ENCODE results near the gene EIF2S3.
"Not testable (repeated sequence)": the region's sequence is repeated elsewhere in the genome, so short reads cannot be mapped to it uniquely, and the experiment has no call there.

Gene EIF2S3

DNA sequence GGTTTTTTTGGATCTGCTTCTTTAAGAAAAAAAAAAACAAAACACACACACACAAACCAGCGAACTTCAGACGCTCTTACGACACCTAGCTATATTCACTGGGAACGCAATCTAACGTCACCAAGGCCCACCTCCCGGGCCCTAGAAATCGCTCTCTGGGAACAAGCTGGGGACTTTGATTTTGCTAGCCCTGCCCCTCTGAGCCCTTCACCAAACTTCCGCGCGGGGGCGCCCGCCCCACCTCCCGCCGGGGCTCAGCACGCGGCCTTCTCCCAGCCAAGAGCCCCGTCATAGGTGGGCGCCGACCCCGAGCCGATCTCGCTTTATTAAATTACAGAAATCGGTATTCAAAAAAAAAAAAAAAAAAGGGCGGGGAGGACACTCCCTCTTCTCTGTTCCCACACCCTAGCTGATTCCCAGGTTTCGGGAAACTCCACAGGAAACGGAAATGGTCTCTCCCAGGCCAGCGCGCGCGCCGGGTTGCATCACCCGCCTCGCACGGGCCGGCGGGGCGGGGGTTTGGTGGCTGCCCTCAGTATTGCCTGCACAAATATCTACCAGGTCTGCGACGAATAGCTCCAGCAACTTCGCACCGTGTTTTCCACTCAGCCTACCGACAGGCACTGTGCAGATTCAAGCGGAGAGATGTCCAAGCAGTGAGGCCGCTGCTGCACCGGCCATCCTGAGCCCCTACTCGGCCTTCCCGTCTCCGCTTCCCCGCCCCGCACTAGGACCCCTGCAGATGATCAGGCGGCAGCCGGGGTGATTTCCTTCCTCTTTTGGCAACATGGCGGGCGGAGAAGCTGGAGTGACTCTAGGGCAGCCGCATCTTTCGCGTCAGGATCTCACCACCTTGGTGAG lies at the start of gene EIF2S3:
EIF2S3 (plus strand) TSS at position 775 of the 861 bp plus-strand sequence; CDS start at position 788, 13 bp downstream.
- FAIRE-seq: peak; percentile 93

GRCh38 chrX:24005028-24005427 lies 49.7 kb upstream of the EIF2S3 start:
- no peak for FAIRE-seq

DNA sequence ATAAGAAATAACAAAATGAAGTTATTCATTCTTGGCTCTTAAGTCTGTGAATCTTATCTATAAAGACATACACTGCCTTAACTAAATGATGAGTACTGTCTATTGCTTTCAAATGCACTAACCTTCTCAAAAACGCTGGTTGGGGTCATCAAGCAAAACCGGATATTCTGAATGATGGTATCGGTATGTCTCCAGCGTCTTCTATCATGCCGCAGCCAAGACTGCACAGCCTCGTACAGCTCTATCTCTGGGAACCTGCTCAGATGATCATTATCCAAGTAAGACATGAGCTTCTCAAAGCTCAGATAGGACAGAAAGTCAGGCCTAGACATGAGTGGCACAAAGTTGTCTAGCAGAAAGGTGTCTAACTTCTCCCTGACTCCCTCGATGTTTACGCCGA lies 48.9 kb upstream of the EIF2S3 start:
- FAIRE-seq: no peak

GRCh38 chrX:24012266-24012665 lies 42.5 kb upstream of the EIF2S3 start:
- FAIRE-seq: no peak

DNA sequence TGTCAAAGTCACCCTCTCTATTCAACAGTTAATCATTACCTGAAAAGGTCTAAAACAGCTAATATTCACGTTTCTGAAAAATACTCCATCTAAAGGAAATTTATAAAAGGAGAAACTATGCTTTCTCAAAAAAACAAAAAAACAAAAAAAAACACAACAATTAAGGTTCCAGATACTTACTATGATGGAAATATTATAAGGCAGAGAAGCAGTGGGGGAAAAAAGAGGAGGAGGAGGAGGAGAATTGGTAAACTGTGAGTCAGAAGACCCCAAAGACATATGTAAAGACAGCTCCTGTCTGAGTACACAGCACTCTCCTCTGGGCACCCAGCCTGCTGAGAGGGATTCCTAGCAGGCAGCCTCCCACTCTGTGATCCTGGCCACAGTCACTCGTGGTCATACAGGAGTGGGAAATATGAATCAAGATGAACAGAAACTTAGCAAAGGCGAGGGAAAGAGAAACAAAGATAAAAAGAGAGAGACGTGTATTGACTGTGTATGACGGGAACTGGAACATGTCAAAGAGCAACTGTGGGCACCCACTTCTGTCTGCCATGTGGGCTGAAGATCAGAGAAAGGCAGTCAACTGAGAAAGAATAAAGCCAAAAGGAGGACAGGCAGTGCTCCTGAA lies 40.3 kb upstream of the EIF2S3 start:
- no peak for FAIRE-seq

DNA sequence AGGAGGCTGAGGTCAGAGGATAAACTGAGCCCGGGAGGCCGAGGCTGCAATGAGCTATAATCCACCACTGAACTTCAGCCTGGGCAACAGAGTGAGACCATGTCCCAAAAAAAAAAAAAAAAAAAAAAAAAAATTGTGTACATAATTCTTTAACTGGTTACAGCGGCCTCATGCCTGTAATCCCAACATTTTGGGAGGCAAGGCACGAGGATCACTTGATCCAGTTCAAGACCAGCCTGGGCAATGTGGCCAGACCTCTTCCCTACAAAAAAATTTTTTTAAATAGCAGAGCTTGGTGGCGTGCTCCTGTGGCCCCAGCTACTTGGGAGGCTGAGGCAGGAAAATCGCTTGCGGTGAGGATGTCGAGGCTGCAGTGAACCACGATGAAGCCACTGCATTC lies 37.1 kb upstream of the EIF2S3 start:
- FAIRE-seq: no peak

DNA sequence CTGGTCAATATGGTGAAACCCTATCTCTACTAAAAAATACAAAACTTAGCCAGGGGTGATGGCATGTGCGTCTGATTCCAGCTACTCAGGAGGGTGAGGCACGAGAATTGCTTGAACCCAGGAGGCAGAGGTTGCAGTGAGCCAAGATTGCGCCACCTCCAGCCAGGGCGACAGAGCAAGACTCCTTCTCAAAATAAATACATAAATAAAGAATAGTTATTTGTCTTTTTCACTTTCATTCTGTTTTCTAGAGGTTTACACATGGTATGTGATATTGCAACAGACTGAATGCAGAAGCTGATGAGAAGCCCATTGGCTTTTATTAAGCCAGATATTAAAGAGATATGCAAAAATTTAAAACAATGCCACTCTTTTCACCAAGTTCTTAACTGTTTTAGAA lies 35.9 kb upstream of the EIF2S3 start:
- no peak for FAIRE-seq

DNA sequence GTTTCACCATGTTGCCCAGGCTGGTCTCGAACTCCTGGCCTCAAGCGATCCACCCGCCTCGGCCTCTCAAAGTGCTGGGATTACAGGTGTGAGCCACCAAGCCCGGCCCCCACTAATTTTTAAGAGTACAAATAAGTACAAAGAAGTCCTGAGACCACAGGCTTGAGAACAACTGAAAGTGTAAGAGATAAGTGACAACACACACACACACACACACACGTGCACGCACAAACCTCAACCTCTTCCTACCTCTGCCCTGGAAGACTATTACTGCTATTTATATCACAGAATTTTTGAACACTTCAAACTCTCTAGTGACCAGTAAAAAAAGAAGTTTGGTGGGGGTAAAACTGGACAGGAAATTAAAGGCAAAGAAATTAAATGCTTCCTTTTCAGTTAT lies 35.3 kb upstream of the EIF2S3 start:
- FAIRE-seq: no peak

DNA sequence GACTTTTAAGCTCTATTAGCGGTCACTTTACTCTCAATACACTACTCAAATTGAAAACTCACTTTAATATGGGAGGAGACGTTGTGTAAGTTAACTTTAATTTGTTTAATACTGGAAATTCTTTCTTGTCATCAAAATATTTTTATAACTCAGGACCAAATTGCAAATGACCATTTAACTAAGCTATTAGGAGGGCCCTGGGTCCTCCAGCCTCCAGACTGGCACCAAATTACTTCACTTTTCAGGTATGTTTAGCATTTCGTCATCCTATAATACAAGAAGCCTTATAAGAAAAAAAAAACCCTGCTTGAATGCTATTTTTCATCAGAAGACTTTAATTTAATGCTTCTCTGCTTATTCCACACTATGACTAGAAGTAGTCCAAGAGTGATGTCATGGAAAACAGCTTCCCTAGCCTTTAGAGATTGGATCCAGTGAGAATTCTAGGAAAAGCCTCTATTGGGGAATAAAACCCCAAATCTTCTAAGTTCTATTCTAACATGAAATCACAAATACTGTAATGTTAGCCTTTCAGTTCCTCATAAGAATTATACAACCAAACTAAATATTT lies 34.4 kb upstream of the EIF2S3 start:
- FAIRE-seq: no peak

DNA sequence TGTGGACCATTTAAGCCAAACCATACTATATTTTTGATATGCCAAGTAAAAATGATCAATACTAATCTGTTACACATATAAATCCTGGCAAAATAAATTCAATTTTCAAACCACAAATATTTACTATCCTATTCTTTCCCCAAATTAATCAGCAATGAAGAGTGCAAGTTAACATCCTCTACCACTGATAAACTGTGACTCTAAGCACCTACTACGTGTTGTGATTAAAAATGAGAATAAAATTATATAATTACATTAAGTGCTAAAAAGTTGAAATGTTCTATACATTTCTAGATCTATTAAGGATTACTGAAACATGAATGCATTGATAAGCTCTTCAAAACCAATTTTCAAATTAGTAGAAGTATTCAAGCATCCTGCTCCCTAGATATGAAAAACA lies 31.2 kb upstream of the EIF2S3 start:
- no peak for FAIRE-seq

DNA sequence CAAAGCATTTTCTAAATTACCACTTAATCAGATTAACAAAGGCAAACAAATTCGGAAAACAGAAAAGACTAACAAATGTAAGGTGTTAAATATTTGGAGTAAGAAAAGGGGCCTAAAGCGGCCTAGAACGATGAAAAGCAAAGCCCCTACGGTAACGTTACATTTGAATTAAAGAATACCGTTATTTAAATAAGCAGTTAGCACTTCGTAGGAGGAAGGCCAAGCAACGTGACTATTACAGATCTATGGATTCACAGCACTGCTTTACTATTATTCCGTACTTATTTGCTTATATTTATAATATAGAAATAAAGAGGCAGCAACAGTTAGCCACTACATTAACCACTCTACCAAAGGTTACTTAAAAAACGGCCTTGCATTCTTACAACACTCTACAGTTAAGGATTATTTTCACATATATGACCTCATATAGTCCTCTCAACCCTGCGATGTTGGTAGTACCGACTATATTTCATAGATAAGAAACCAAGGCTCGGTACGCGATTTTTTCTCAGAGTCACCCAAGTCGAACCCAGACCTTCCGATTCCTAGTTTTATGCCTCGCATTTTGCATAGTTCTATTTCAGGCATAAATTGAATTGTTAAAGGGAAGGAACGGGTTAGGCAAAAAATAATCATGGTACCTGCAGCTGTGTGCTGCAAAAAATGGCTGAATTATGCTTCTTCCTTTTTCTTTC lies 30.6 kb upstream of the EIF2S3 start:
- FAIRE-seq: peak; percentile 85

- no peak for FAIRE-seq
Observed at GRCh38 chrX:24024819-24025740, 29.7 kb upstream of the EIF2S3 start.

DNA sequence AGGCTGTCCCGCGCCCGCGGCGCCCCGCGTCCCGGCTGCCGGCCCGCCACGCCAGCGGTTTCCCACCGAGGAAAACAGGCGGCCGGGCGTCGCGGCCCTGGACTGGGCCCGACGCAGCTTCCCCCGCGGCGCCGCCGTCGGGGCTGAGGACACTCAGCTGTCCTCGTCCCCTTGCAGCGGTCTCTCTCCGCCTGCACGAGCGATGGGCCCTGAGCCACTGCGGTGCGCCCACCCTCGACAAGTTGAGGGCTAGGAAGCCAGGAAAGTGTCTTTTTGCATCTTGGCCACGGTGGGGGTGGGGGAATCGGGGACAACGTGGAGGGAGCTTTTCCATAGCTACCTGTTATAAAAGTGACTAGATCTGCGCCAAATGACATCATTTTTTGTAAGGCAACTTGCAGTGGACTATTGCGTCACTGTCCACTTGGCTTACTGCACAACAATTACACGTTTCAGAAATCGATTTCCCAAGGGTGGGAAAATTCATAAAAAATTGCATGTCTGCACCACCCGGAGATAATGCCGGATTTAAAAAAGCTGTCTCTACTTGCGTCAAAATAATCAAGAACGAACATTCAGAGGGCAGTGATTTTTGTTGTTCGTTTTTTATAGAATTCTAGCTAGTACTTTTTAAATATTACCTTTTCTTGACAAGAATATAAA lies 28.9 kb upstream of the EIF2S3 start:
- no peak for FAIRE-seq

DNA sequence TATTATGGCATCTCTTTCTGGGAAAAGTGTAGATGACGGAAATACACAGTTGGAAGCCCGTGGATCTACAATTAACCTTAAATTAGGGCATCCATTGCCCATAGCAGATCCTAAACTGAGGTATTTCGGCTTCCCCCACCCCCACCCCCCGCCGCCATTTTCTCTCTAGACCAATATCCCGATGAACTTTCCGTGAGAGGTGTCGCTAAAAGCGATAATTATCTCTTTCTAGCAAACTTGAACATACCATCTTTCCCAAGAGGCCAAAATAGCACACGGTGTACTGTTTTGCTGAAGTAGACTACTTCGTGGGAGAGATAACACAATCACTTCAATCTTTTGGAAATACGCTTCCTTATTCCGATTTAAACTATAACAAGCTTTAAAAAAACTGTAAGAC lies 28.3 kb upstream of the EIF2S3 start:
- peak; percentile 48 for FAIRE-seq

GRCh38 chrX:24027086-24027485 lies 27.7 kb upstream of the EIF2S3 start, which contains the start of gene KLHL15:
KLHL15 (minus strand) TSS chrX:24027186; CDS start chrX:24006693, 20,493 bp downstream.
- no peak for FAIRE-seq

DNA sequence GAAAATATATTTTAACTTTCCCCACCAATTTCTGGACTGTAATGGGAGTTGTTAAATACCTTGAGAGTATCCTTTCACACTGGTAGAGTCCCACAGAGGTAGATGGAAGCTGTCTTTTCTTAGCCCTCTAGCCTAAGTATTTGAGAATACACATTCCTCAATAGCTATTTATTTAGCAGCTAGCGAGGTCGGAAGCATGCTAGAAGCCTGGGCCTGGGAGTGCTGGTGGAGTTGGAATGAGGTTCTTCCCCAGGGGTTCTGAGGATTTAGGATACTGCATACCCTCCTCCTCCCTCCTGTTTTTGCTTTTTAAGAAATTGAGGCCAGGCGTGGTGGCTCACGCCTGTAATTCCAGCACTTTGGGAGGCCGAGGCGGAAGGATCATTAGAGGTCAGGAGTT lies 26.8 kb upstream of the EIF2S3 start:
- FAIRE-seq: peak; percentile 23

DNA sequence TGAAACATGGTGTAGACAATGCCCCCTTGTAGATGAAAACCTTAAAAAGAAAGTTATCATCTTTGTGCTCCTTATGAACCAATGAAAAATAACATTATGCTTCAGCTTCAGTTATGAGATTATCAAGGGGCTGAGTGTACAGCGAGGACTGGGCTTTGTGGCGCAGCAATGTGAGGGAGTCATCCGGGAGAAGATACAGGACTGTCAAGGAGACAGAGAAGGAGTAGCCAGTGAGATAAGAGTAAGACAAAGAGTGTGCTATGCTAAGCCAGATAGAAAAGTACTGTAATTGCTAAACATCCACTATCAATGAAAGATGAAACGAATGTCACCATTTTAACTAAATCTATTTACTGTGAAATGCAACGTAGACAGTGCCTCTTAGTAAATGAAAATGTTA lies 24.2 kb upstream of the EIF2S3 start:
- no peak for FAIRE-seq

DNA sequence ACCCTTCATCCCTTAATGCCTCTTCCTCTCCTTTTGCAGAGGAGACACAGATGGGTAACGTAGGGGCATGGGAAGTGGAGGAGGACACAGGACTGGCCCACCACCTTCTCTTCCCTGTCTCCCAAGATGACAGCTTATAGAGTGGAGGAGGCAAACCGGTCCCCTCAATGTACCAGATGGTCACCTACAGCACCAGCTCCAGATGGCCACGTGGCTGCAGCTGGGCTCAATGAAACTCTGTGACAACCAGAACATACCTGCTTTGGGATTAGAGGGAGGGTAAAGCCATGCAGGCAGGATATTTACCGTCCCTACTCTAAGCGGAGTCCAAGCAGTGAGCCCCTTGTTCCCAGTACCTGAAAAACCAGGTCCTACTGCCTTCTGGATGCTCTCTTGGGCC lies 20.3 kb upstream of the EIF2S3 start:
- FAIRE-seq: no peak

GRCh38 chrX:24037729-24038128 lies 17.0 kb upstream of the EIF2S3 start:
- FAIRE-seq: no peak

DNA sequence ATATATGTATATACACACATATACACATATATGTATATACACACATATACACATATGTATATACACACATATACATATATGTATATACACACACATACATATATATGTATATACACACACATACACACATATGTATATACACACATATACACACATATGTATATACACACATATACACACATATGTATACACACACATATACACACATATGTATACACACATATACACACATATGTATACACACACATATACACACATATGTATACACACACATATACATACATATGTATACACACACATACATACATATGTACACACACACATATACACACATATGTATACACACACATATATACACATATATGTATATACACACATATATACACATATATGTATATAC lies 8.7 kb upstream of the EIF2S3 start:
- FAIRE-seq: peak; percentile 94

DNA sequence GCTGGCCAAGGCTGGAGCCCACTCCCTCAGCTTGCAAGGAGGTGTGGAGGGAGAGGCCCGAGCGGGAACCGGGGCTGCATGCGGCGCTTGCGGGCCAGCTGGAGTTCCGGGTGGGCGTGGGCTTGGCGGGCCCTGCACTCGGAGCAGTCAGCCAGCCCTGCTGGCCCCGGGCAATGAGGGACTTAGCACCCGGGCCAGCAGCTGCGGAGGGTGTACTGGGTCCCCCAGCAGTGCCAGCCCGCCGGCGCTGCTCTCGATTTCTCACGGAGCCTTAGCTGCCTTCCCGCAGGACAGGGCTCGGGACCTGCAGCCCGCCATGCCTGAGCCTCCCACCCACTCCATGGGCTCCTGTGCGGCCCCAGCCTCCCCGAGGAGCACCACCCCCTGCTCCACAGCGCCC lies 5.1 kb upstream of the EIF2S3 start:
- not testable (repeated sequence) for FAIRE-seq
